Measurements from ENCODE around the gene IQCB1.
"Not testable (repeated sequence)": the region's sequence is repeated elsewhere in the genome, so short reads cannot be mapped to it uniquely, and the experiment has no call there.

The IQCB1 gene

DNA sequence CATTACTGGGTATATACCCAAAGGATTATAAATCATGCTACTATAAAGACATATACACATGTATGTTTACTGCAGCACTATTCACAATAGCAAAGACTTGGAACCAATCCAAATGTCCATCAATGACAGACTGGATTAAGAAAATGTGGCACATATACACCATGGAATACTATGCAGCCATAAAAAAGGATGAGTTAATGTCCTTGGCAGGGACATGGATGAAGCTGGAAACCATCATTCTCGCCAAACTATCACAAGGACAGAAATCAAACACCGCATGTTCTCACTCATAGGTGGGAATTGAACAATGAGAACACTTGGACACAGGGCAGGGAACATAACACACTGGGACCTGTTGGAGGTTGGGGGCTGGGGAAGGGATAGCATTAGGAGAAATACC lies 91.8 kb downstream of the IQCB1 start:
- not testable (repeated sequence) for DNase-seq

DNA sequence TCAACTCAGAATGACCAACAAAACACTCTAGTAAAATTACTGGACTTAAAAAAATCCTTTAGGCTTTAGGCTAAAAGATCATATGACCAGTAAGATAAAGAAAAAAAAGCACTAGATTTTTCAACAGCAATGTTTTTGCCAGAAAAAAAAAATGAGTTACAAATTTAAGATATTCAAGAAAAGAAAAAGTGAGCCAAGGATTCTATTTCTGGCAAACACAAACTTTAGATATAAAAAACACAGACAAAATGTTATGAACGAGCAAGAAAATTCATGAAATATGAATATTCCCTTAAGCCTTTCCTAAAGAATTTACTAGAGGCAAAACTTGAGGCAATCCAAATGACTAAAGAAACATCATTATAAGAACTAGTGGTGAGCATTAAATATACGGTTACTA lies 94.0 kb downstream of the IQCB1 start:
- DNase-seq = no peak

DNA sequence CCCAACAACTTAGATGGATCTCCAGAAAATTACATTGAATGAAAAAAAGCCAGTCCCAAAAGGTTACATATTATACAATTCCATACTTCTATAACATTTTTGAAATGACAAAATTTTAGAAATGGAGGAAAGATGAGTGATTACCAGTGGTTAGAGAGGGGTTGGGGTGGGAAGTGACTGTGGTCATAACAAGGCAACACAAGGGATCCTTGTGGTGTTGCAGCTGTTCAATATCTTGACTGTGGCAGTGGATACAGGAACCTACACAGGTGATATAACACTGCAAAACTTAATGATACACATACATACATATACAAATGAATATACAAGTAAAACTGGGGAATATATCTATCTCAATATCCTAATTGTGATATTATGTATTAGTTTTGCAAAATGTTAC lies 95.0 kb downstream of the IQCB1 start:
- DNase-seq = no peak

DNA sequence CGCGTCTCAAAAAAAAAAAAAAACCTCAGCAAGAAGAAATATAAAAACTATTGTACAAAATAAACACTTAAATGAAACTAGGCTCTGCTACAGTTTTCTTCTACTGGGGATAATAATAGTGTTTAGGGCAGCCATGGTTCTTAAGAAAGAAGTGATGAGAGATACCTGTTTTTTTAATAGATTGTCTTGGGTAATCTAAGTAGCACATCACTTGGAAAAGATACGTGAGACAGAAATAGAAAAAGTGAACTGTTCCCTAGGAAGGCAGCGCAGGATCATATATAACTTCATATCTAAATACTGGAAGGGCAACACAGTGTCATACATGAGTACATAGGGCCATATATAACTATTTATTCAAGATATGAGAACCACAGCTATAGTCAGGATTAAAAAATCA lies 97.2 kb downstream of the IQCB1 start:
- no peak for DNase-seq

DNA sequence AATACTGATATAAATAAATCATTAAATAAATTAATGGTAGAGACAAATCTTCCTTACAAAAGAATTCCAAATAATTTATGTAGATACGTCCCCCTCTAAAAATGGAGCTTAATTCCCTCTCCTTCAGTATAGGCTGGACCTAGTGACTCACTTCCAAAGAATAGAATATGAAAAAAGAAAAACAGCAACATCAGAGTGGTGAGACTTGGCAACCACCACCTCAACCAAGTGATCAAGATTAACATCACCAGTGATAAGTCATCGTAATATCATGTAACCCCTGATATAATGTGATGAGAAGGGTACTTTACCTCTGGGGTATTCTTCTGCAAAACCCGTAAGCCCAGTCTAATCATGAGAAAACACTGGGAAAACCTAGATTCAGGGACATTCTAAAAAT lies 98.7 kb downstream of the IQCB1 start:
- DNase-seq = no peak

DNA sequence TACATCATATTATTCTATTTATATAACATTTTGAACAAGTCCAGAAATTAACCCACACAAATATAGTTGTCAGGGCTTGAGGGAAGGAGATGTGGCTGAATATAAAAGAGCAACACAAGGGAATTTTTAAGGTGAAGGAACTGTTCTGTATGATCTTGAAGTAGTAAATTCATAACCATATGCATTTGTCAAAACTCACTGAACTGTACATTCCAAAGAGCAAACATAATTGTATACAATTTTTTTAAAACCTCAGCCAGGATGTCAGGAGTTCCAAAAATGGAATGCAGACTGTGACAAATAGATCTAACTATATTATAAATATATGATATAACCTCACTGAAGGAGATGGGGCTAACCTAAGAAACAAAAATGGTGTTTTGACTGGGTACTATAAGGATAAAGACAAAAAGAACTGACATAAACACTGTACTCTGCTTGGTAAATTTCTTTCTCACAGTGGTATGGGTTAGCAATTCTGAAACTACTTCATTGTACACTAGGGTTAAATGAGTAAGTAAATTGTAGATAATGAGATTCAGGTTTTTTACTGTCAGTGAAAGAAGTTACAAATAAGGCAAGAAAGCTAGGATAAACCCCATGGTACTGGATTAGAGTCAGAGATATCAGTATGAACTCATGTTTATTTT lies 99.7 kb downstream of the IQCB1 start:
- DNase-seq = no peak

DNA sequence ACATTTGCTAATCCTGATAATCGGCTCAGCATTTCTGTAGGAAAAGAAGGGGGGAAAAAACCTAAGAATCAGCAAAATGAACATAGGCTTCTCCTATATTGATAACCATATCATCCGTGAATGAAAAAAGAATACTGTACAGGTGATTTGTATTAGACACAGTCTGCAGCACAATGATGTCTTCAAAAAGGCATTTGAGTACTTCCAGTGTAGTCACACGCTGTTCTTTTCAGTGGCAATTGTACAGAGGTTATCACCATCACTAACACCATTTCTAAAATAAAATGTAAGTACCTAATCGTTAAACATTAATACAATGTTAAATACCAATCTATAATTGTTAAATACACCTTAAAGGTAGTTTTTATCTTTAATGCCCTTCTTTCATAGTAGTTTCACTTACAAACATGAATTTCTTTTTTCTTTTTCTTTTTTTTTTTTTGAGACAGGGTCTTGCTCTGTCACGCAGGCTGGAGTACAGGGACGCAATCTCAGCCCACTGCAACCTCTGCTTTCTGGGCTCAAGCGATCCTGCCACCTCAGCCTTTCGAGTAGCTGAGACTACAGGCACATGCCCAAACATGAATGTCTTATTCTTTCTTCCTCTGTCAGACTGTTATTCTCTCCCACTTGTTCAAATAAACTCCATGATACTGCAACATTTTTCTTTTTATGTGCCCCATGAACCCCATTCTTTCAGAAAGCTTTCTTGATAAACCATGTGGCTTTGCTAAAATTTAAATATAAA lies 103.7 kb downstream of the IQCB1 start:
- no peak for DNase-seq

DNA sequence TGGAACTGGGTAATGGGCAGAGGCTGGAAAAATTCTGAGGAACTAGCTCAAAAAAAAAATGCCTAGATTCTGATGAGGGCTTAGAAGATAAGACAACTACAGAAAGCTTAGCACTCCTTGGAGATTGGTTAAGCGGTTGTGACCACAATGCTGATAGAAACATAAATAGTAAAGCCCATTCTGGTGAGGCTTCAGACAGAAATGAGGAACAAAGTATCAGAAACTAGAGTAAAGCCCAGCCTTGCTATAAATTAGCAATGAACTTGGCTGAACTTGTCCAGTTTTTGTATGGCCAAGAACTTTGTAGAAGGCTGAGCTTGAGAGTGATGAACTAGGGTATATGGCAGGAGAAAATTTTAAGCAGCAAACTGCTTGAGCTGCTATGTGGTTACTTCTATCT lies 110.7 kb downstream of the IQCB1 start:
- DNase-seq = no peak

DNA sequence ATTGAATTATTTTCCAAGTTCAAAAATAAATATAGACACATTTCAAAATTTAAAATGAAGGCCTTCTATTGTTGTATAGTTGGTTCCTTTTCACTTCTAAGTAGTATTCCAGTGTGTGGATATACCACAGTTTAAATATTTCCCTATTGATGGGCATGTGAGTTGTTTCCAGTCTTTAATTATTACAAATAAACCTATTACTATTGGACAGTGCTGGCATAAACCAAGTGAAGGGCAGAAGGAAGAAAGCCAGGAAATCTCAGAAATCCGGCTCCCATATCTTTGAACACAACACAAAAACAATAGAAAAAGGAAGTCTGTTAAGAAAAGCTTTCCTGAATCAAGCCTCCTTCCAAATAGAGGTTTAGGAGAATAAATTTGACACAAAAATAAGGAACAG lies 111.4 kb downstream of the IQCB1 start:
- no peak for DNase-seq

DNA sequence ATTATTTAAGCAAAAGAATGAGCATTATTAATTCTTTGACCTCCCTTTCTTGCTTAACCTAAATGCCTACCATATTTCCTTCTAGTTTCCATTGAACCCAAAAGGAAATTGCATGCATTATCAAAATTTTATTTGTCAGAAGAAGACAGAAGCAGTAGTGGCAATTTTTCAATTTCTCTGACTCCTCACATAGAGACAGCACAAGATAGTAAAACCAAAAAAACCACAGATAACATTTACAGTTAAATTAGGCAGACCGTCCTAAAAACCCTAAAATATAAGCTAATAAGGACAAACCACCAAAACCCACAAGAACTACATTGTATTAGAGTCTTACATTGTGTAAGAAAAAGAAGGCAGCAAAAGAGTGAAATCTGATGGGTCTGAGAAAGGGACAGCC lies 112.4 kb downstream of the IQCB1 start:
- no peak for DNase-seq

DNA sequence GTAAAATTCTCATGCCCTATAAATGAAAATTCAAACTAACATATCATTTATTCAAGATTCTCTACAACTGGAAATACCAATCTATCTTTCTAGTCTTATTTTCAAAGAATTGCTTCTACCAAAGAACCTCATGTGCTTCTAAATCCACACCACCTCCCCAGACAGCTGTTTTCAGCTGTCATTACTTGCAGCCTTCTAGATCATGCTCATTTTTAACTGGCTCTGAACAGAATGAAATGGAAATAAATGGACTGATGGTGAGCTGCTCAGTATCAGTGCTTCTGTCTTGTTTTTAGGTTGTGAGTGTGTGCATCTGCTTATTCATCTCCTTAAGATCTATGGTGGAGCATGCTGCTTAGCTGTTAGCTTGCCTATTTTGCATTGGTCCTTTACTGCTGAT lies 114.7 kb downstream of the IQCB1 start:
- DNase-seq = no peak

Measured in stimulated activated CD4-positive, alpha-beta T cell treated with anti-CD3 and anti-CD28 coated beads, Interleukin-4, amount 100 ng/mL, for 24 hours (primary cell).